GM12878 (cell line): ENCODE measurements around the gene PRODH.

Experiments used
- CREM ChIP-seq: IDR thresholded peaks from 2 replicates; pipeline ENCODE4 v1.6.1; 2014; ENCODE audit warnings: antibody characterized with exemption, low read depth
- NR2C2 ChIP-seq: IDR thresholded peaks from 2 replicates; pipeline ENCODE4 v1.6.1; 2011; ENCODE audit warnings: borderline replicate concordance, low read depth; ENCODE audit not compliant: control insufficient read depth, insufficient read length
- RAD21 ChIP-seq: IDR thresholded peaks from 2 replicates; pipeline ENCODE4 v1.6.1; 2011; ENCODE audit warnings: mild to moderate bottlenecking, low read depth, low read length, moderate library complexity; ENCODE audit not compliant: insufficient read depth
- SIN3A ChIP-seq: IDR thresholded peaks from 2 replicates; pipeline ENCODE4 v1.6.1; 2012; ENCODE audit warnings: low read depth, low read length, improper control_type of control experiment
- SPI1 ChIP-seq: IDR thresholded peaks from 2 replicates; pipeline ENCODE4 v1.6.1; 2011; ENCODE audit warnings: low read depth, mild to moderate bottlenecking, low read length, moderate library complexity, borderline replicate concordance; ENCODE audit not compliant: insufficient read depth
- TCF7 ChIP-seq: IDR thresholded peaks from 2 replicates; pipeline ENCODE4 v1.6.1; 2014; ENCODE audit warnings: antibody characterized with exemption, borderline replicate concordance
- TF ChIP-seq, protein P1 (sequence below), 3 experiments: IDR thresholded peaks in 2 of 3; conservative IDR thresholded peaks in 1 of 3; 2 replicates each; pipeline ENCODE4 v1.5.1; 2011; ENCODE audit warnings: low read depth in 3 of 3, low read length in 3 of 3, mild to moderate bottlenecking in 3 of 3, control low read depth in 2 of 3, moderate library complexity in 2 of 3, inconsistent platforms in 1 of 3, mixed read lengths in 1 of 3; ENCODE audit not compliant: control insufficient read depth in 2 of 3, insufficient read depth in 1 of 3; ENCODE audit errors: extremely low read depth in 1 of 3
- TF ChIP-seq, protein P2 (sequence below): fragments of 450-650 bp; formaldehyde crosslinking; IDR thresholded peaks from 2 replicates; pipeline ENCODE4 v1.5.0; 2022; ENCODE audit warnings: mild to moderate bottlenecking, missing genetic modification characterization
- TF ChIP-seq, protein P3 (sequence below): fragments of 450-650 bp; IDR thresholded peaks from 2 replicates; pipeline ENCODE4 v1.6.1; 2016; ENCODE audit warnings: mild to moderate bottlenecking

DNA sequence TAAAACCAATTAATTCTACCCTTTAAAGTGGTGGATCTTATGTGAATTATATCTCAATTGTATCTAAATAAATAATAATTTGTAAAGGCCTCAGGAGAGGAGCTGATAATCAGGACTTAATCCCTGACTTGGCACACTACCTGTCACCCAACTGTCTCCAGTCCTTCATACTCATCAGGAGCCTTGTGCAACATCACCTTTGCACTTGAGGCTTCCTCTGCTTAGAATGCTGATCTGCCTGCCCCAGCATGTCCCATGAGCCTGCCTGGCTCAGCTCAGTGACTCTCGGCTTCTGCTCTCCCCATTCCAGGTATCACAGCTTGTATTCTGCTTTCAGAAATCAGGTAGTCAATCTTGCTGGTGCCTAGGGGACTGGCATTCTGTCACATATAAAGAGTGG is 43.9 kb upstream of the PRODH start:
- TF ChIP-seq RAD21 (no peak), CREM (no peak), SIN3A (no peak), NR2C2 (no peak), SPI1 (no peak), TCF7 (no peak)
- TF ChIP-seq, protein P1, sequence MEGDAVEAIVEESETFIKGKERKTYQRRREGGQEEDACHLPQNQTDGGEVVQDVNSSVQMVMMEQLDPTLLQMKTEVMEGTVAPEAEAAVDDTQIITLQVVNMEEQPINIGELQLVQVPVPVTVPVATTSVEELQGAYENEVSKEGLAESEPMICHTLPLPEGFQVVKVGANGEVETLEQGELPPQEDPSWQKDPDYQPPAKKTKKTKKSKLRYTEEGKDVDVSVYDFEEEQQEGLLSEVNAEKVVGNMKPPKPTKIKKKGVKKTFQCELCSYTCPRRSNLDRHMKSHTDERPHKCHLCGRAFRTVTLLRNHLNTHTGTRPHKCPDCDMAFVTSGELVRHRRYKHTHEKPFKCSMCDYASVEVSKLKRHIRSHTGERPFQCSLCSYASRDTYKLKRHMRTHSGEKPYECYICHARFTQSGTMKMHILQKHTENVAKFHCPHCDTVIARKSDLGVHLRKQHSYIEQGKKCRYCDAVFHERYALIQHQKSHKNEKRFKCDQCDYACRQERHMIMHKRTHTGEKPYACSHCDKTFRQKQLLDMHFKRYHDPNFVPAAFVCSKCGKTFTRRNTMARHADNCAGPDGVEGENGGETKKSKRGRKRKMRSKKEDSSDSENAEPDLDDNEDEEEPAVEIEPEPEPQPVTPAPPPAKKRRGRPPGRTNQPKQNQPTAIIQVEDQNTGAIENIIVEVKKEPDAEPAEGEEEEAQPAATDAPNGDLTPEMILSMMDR (IDR thresholded peaks at IDR 0.05 in 2 of 3, conservative IDR thresholded peaks at IDR 0.05 in 1 of 3; ENCODE audit: control insufficient read depth in 2 of 3, extremely low read depth in 1 of 3, insufficient read depth in 1 of 3, low read depth in 3 of 3, low read length in 3 of 3), result no peak
- TF ChIP-seq, protein P2, sequence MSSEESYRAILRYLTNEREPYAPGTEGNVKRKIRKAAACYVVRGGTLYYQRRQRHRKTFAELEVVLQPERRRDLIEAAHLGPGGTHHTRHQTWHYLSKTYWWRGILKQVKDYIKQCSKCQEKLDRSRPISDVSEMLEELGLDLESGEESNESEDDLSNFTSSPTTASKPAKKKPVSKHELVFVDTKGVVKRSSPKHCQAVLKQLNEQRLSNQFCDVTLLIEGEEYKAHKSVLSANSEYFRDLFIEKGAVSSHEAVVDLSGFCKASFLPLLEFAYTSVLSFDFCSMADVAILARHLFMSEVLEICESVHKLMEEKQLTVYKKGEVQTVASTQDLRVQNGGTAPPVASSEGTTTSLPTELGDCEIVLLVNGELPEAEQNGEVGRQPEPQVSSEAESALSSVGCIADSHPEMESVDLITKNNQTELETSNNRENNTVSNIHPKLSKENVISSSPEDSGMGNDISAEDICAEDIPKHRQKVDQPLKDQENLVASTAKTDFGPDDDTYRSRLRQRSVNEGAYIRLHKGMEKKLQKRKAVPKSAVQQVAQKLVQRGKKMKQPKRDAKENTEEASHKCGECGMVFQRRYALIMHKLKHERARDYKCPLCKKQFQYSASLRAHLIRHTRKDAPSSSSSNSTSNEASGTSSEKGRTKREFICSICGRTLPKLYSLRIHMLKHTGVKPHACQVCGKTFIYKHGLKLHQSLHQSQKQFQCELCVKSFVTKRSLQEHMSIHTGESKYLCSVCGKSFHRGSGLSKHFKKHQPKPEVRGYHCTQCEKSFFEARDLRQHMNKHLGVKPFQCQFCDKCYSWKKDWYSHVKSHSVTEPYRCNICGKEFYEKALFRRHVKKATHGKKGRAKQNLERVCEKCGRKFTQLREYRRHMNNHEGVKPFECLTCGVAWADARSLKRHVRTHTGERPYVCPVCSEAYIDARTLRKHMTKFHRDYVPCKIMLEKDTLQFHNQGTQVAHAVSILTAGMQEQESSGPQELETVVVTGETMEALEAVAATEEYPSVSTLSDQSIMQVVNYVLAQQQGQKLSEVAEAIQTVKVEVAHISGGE (CRISPR knock-in tag), result no peak
- TF ChIP-seq, protein P3, sequence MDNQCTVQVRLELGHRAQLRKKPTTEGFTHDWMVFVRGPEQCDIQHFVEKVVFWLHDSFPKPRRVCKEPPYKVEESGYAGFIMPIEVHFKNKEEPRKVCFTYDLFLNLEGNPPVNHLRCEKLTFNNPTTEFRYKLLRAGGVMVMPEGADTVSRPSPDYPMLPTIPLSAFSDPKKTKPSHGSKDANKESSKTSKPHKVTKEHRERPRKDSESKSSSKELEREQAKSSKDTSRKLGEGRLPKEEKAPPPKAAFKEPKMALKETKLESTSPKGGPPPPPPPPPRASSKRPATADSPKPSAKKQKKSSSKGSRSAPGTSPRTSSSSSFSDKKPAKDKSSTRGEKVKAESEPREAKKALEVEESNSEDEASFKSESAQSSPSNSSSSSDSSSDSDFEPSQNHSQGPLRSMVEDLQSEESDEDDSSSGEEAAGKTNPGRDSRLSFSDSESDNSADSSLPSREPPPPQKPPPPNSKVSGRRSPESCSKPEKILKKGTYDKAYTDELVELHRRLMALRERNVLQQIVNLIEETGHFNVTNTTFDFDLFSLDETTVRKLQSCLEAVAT, result no peak
